Hypothalamus (tissue), 51 donors: ENCODE measurements around the gene ATP2A3.

Experiments used
- DNase-seq, 51 donors: peaks; one replicate each; lab custom pipeline; 2025; lab: John Stamatoyannopoulos, UW

Gene ATP2A3

DNA sequence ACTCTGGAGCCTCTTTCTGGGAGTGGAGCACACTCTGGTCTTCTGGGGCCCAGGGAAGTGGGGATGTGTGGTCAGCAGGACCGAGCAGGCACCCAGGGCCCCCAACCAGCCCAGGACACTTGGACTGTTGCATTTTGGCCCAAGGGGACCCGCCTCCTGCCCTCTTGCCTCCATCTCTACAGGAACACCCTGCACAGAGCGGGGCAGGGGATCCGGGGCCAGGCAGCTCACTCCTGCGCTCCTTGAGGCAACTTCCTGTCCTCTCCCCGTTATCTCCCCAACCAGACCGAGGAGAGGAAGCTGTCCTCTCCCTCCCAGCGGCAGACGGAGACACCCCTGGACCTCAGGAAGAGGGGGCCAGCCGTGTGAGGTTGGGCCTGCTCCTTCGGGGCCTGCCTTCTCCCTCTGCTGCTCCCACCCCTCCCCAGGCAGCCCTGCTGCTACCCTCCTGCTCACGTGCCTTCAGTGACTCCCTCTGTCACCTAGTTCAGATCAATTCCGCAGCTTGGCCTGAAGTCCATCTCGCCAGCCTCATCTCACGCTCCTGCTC, 10.0 kb upstream of the ATP2A3 start:
- no peak for DNase-seq

- DNase-seq, result no peak
Observed at GRCh38 chr17:3973495-3974137, 9.4 kb upstream of the ATP2A3 start.

- DNase-seq, result no peak
Observed at GRCh38 chr17:3972931-3973330, 8.7 kb upstream of the ATP2A3 start.

DNA sequence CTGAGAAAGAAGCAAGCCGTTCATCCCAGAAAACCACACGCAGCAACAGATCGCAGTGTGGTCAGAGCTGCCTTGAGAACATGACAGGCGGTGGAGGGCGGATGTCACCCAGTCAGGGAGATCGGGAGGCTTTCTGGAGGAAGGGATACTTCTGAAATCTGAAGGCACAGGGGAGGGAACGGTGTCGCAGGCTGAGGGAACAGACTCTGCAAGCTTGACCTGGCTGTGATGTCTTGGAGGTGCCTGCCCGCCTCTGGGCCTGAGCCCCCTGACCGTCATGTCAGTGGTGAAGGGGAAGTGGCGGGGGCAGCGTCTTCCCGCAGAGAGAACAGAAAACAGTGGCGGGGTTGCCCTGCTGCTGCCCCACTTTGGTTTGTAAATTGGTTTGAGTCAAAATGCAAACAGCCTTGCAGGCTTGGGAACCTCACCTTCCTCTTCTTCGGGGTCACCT, 8.1 kb upstream of the ATP2A3 start:
- no peak for DNase-seq

DNA sequence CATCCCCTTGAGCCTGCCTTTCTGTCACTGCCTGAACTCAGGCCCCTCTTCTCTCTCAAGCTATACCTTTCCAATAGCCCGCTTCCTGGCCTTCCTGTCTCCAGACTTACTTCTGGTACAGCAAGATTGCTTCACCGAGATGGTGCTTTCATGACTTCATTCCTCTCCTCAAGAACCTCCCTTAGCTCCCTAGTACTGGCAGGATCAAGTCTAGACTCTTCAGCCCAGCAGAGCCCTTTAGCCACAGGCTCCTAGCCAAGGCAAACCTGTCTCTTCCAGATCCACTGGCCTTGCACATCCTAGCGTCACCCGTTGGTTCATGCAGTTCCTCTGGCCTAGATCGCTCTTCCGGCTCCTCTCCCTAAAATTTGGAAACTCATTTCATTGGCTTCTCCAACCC, 6.4 kb upstream of the ATP2A3 start:
- DNase-seq, result no peak

- DNase-seq, result no peak
Observed at GRCh38 chr17:3969963-3970362, 5.7 kb upstream of the ATP2A3 start.

DNA sequence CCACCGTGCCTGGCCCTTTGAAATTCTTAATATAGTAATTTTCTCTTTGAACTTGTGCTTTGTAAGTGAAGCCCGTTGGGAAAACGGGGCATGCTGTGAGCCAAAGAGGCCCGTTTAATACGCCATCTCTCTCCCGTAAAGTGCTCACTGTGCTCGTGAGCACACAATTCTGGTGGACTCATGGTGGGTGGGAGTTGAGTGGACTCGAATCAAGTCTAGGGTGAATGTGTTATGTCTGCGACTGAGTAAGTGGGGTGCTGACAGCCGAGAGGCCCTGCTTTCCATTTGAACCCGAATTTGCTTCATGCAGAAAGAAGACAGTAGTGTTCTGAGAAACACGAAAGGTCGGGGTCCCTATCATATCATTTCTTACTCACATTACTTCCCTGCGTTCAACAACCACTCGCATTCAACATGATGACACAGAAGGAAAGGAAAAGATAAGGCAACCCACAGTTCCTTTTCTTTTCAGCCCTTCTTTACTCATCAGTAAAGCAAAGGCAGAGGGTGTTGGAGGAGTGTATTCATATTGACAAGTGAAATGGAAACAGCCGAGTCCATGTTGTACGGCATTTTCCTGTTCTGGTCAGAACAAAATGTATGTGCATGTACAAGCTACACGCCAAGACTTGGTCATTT, 4.8 kb upstream of the ATP2A3 start:
- DNase-seq, result no peak

DNA sequence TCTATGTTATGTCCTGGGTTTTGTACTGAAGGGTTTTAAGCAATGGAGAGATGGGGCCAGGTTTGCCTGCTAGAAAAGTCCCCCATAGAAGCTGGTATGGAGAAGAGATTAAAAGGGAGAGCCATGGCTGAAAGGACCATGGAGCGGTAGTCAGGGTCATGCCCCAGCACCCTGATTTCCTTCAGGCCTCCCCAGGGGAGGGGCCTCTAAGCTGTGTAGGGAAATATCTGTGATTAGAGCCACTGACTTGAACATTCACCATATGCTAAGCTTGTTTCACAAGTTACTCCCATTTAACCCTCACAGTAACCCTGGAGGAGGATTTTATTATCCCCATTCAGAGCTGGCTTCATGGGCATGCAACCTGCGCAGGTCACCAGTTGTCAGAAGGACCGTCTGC, 3.8 kb upstream of the ATP2A3 start:
- DNase-seq, result no peak

DNA sequence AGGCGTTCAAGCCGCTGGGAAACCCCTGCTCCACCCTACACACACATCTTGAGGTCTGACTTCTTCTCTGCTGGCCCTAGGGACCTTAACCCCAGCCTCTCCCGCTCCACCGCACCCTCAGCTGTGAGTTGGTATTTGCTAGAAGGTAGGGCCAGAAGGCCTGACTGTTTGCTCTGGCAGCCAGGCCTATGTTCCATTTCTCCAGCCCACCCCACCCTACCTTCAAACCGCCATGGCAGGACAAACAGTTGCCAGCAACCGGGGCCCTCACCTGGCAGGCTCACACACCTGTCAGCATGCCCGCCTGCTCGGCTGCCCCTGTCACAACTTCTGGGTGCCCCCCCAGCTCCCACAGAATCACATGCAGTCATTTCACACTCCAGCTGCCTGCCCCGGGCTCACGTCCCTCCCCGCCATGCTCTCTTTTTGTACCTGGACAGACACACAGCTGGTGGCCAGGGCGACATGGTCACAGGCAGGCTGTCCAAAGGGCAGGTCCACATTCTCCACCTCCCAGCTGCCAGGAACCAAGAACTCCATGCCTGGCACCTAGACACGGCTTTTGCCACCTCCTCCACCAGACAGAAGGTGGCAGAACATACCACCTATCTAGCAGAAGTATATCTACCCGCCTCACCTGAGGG, 2.6 kb upstream of the ATP2A3 start:
- no peak for DNase-seq

DNA sequence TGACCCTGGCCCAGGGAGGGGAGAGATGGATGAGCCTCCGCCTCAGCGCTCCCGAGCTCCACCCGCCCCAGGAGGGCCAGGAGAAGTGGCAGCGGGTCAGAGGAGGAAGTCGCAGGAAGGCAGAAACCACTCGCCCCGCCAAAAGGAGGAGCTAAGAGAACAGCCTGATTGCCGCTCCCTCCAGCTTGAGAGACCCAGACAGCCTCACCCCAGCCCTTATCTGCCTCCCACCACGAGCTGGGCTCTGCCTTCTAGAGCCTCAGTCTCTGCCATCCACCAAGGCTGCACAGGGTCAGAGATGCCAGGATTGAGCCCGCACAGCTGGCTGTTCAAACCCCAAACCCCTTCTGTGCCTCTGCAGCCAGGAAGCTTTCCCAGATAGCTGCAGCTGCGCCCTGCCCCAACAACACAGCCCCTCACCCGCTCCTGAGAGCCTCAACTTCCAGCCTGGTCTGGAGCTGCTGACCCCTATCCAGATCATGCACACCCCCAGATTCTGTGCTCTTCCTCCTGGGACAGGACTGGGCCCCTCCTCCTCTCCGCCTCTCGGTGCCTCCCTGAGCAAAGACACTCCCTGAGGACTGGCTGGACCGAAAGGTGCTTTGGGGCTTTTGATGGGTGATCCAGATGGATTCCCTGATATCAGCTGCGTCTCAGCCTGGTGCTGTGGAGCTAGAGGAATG, 1.0 kb upstream of the ATP2A3 start:
- peak in 9 of 51 donors; percentile 5 to 24 (median 9) for DNase-seq

- peak in 3 of 51 donors; percentile 2 to 8 (median 4) for DNase-seq
Observed at GRCh38 chr17:3963237-3964201, 718 bp downstream of the ATP2A3 start.

GRCh38 chr17:3962965-3963236, 1.3 kb downstream of the ATP2A3 start:
- no peak for DNase-seq

DNA sequence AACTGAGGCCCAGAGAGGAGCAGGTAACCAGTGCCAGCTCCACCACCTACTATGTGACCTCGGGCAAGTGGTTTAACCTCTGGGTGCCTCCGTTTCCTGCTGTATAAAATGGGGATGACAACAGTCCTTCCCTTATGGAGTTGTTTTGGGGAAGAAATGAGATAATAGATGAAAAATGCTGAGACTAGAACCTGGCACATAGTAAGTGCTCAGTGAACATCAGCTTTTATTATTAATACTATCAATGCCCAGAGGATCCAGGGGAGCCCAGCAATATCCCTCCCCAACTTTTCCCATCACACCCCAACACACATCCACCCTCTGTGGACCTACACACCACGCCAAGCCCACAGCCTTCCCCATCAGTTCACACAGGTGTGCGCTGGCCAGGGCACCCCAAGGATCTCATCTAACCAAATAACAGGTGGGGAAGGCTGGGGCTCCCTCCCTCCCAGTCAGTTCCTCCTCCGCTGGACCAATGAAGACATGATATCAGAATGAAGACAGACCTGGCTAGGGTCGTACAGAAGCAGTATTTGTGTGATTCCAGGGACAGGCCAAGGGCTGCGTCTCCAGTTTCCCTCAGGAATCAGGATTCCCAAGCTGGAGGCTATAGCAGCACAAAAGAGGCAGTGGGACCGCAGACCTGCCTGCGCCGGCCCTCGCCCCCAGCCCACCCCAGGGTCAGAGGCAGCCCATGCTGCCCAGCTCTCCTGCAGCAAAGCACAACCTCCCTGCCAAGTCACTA, 1.8 kb downstream of the ATP2A3 start:
- DNase-seq, result no peak

- no peak for DNase-seq
Observed at GRCh38 chr17:3961564-3962047, 2.6 kb downstream of the ATP2A3 start.

DNA sequence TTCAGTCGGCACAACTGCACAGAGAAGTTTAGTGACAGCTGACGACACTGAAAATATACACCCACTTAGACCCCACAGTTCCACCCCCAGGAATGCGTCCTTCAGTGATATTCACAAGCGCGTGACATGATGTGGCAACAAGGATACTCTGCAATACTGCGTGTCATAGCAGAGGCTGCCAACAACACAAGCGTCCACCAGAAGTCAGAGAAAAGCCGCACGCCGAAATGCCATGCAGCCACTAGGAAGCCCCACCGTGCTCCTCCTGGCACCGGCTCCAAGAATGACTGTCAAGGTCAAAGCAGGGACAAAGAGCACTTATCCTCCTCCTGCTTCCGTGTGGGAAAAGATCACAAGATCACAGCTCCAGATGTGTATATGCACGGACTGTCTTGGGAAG, 3.5 kb downstream of the ATP2A3 start:
- DNase-seq, result peak in 1 of 51 donors; percentile 10

DNA sequence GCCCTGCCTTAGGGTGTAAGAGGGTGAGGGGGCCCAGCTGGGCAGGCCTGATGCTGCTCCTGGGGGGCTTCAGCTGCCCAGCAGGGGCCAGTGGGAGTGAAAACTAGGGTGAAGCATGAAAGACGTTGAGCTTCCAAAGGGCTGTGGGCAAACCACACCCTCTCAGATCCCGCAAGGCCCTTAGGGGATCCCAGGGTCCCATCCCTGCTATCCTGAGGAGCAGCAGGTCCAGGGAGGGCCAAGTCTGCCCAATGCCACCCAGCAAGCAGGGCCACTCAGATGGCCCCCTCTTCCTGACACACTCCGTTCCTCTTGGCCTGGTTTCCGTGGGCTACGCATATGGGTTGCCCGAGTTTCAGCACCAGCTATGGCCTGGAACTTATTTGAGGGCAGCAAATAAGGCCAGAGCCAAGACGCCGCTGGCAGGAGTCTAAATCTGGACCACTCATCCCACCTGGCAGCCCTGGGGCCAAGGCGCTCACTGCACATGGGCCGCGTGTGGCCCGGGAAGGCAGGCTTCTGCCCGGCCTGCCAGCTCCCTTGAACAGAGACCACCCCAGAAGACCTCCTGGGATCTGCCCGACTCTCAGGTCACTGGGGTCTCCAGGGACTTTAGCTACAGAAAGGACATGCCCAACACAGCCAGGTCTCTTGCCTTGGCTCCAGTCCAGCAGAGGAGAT, 4.2 kb downstream of the ATP2A3 start:
- DNase-seq, result no peak

- no peak for DNase-seq
Observed at GRCh38 chr17:3959295-3959899, 4.8 kb downstream of the ATP2A3 start.
